Measurements from ENCODE around the gene MSL3B.

The MSL3B gene

GRCh38 chr2:233832414-233832813 lies 35.8 kb downstream of the MSL3B start:
- DNase-seq, result no peak

- DNase-seq, result no peak
These were observed 36.3 kb downstream of the MSL3B start for GRCh38 chr2:233831861-233832260.

- no peak for DNase-seq
These were observed 37.0 kb downstream of the MSL3B start for GRCh38 chr2:233831011-233831721.

GRCh38 chr2:233830111-233830802 lies 37.9 kb downstream of the MSL3B start:
- DNase-seq, result no peak

GRCh38 chr2:233829193-233830110 lies 38.7 kb downstream of the MSL3B start:
- DNase-seq, result no peak

- DNase-seq, result no peak
These were observed 39.5 kb downstream of the MSL3B start for GRCh38 chr2:233828546-233829192.

- no peak for DNase-seq
These were observed 43.8 kb downstream of the MSL3B start for GRCh38 chr2:233824373-233824772.

GRCh38 chr2:233823731-233824121 lies 44.5 kb downstream of the MSL3B start:
- DNase-seq, result no peak

- no peak for DNase-seq
These were observed 45.1 kb downstream of the MSL3B start for GRCh38 chr2:233822781-233823730.

GRCh38 chr2:233822101-233822771 lies 46.0 kb downstream of the MSL3B start:
- no peak for DNase-seq

GRCh38 chr2:233821709-233822100 lies 46.5 kb downstream of the MSL3B start:
- DNase-seq, result no peak

GRCh38 chr2:233821196-233821595 lies 47.0 kb downstream of the MSL3B start:
- DNase-seq, result no peak

GRCh38 chr2:233820774-233821105 lies 47.4 kb downstream of the MSL3B start:
- no peak for DNase-seq

- no peak for DNase-seq
These were observed 48.1 kb downstream of the MSL3B start for GRCh38 chr2:233819884-233820773.

GRCh38 chr2:233818639-233819621 lies 49.3 kb downstream of the MSL3B start:
- no peak for DNase-seq

- DNase-seq, result no peak
These were observed 50.1 kb downstream of the MSL3B start for GRCh38 chr2:233817995-233818638.

GRCh38 chr2:233817361-233817911 lies 50.8 kb downstream of the MSL3B start:
- no peak for DNase-seq

GRCh38 chr2:233816771-233817170 lies 51.4 kb downstream of the MSL3B start:
- no peak for DNase-seq

Measured in activated T-cell treated with anti-CD3 and anti-CD28 coated beads, Interleukin-2, amount 50 U/mL, for 1 hour (primary cell).